DMS79 (cell line): ENCODE data around the gene MEP1B.

ENCODE experiments used
- DNase-seq: peaks from one replicate; lab custom pipeline; 2025; lab: John Stamatoyannopoulos, UW

The MEP1B gene

DNA sequence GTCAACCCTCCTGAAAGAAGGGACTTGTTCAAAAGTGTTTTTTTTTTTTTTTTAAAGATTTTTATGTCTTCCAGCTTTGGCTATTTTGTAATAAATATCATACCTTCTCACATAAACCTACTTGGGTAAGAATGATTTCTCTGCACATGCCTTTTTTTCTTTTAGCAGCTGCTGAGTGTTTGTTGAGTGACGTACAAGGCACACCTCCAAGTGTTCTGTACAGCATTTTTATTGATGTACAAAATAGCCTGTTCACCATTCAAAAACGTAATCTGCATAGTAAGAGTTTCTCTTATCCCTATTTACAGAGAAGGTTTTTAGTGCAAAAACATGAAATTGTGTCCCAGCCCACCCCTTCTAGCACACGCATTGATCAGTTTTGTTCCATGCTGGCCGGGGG, 77.6 kb downstream of the MEP1B start:
- DNase-seq: no peak
